A172 (cell line): ENCODE results near the gene BTBD19. TPM values are rescaled to one million over a fixed set of nuclear protein-coding genes. Genes with fewer than 3 reads are reported as not detected.
"Not testable (repeated sequence)": the region's sequence is repeated elsewhere in the genome, so short reads cannot be mapped to it uniquely, and the experiment has no call there.

ENCODE experiments used
- DNase-seq: peaks from one replicate; pipeline ENCODE4 v3.0.0-alpha.2; 2015; ENCODE audit warnings: low spot score
- total RNA-seq: library from RNA; depleted of rRNA; stranded (reverse); fragments of >200 nt; shearing (Covaris generic); gene quantifications from 2 replicates; pipeline ENCODE4 v1.2.3, GENCODE V29; 2014

Gene BTBD19
- total RNA-seq, 1 experiment from 2014 or later, result 4.8 TPM

DNA sequence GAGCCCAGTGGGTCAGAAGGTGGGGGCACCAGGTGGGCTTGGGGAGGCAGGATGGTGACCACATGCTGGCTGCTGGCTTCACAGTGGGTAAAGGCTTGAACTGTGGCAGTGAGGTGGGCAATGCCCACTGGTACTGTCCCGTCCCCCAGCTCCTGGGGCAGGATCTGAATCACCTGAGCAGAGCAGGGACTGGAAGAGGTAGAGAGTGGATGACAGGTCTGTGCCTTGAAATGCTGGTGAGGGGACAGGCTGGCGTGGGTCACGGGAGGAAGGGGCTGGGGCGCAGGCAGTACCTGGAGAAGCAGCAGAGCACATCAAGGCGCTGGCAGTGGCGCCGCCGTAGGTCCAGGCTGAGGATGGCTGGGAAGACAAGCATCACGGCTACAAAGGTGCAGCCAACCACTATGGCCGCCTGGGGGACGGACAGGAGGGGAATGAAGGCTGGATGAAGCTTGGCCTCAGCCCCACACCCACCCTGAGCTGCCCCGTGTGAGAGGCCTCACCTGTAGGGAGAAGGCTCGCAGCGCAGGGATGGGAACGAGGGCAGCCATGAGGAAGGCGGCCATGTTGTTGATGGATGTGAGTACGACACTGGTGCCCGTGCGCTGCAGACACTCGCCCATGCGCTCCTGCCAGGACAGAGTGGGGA, 19.8 kb downstream of the BTBD19 start:
- no peak for DNase-seq

DNA sequence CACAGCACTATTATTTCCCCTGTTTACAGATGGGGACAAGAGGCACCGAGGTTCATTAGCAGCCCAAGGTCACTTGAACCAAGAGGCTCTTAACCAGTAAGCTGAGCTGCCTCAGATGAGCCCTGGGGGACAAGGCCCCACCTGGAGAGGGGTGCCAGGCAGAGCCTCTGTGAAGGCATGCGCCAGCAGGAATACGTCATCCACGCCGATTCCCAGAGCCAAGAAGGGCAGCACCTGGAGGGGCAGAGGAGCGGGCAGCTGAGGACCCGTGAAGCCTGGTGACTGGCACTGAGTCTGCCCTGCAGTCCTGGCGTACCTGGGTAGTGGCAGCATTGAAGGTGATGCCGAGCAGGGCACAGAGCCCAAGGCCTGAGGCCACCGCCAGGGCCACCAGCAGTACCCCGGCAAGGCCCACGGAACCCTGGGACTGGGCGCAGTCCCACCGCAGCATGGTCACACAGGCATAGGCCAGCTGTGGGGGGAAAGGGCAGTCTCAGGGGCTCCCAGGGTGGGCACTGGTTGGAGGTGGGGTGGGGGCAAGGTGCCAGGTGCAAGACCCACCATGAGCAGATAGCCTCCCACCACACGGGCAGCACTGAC, 20.6 kb downstream of the BTBD19 start:
- DNase-seq, result no peak

GRCh38 chr1:44829506-44830384, 21.4 kb downstream of the BTBD19 start:
- no peak for DNase-seq

DNA sequence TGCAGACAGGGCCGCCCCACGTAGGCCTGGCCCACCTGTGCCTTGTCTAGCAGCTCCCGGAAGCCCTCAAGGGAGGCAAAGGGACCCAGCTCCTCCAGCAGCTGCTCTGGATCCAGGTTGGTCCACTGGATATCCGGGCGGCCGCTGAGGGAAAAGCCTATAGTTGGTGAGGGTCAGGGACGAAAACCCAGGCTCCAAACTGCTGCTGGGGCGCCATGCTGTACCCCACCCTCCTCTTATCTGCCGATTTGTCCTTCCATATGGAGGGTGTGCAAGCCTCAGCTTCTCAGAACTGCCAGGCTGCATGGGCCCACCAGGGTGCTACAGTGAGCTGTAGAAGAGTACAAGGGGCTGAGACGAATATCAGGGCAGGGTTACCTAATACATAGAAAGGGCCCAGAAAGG, 22.6 kb downstream of the BTBD19 start:
- no peak for DNase-seq

- no peak for DNase-seq
Observed at GRCh38 chr1:44831516-44831915, 23.2 kb downstream of the BTBD19 start.

GRCh38 chr1:44832056-44832705, 23.9 kb downstream of the BTBD19 start:
- DNase-seq, result no peak

- no peak for DNase-seq
Observed at GRCh38 chr1:44834328-44834727, 26.0 kb downstream of the BTBD19 start.

DNA sequence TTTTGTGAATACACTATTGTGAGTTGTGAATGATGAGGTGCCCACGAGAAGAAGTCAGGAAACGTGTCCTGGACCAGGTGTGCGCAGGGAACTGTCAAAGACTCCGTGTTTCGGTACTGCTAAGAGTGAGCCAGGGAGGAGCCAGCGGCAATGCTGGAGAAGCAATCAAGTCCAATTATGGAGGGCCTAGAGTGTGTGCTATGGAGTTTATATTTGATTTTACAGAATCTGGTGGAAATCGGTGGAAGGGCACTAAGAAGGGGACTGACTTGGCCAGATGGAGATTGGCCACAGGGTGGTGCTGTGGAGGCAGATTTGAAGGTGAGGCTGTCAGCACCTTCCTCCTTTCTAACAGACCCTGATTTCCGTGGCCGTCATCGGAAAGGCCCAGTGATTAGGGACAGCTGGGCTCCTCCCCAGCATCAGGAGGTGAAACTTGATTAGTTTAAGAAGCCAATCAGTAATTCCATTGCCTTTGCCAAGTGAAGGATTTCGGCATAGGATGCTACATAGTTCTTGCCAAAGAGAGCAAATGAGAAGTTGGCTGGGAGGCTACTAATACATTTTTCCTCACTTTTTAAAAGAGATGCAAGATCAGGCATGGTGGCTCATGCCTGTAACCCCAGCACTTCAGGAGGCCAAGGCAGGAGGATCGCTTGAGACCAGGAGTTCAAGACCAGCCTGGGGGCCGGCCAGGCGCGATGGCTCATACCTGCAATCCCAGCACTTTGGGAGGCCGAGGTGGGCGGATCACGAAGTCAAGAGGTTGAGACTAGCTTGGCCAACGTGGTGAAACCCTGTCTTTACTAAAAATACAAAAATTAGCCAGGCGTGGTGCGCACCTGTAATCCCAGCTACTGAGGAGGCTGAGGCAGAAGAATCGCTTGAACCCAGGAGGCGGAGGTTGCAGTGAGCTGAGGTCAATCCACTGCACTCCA, 27.7 kb downstream of the BTBD19 start:
- DNase-seq, result peak; percentile 76

GRCh38 chr1:44838294-44838693, 30.0 kb downstream of the BTBD19 start:
- DNase-seq, result not testable (repeated sequence)

GRCh38 chr1:44839576-44839975, 31.3 kb downstream of the BTBD19 start:
- no peak for DNase-seq

GRCh38 chr1:44842486-44842861, 34.2 kb downstream of the BTBD19 start:
- no peak for DNase-seq

DNA sequence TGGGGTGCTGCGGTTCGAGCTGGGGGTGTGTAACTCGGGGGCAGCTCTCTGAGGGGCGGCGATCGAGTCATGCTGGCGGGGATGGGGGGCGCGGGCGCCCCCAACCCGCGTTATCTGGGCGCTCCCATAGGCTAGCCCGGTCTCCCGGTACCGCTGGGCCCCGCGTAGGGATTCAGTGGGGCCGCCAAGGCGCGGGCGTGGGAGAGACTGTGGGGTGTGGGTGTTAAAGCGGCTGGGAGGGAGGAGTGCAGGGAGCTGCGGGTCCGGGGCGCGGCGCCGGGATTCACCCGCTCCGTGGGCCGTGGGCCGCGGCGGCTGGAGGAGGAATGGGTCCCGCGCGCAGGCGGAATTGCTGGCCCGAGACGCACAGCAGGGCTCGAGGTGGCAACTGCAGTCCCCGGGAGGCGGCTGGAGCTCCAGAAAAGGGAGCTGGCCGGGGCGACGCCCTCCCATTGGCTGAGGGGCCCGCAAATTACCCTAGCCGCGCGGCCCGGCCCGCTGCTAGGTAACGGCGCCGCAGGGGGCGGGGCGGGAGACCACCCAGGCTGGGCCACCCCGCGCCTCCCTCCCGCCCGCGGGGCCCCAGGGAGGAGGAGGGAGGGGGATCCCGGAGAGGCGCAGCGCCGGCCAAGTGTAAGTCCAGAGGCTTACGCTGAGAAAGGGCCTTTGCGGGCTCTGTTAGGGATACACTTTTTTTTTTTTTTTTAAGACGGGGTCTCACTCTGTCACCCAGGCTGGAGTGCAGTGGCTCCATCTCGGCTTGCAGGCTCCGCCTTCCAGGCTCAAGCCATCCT, 34.7 kb downstream of the BTBD19 start, which contains the start of gene PTCH2:
PTCH2 (minus strand) TSS at position 392 of the 794 bp plus-strand sequence; CDS start at position 71, 321 bp downstream.
- no peak for DNase-seq

GRCh38 chr1:44846985-44847384, 38.7 kb downstream of the BTBD19 start:
- no peak for DNase-seq

- DNase-seq, result no peak
Observed at GRCh38 chr1:44847845-44848244, 39.5 kb downstream of the BTBD19 start.

DNA sequence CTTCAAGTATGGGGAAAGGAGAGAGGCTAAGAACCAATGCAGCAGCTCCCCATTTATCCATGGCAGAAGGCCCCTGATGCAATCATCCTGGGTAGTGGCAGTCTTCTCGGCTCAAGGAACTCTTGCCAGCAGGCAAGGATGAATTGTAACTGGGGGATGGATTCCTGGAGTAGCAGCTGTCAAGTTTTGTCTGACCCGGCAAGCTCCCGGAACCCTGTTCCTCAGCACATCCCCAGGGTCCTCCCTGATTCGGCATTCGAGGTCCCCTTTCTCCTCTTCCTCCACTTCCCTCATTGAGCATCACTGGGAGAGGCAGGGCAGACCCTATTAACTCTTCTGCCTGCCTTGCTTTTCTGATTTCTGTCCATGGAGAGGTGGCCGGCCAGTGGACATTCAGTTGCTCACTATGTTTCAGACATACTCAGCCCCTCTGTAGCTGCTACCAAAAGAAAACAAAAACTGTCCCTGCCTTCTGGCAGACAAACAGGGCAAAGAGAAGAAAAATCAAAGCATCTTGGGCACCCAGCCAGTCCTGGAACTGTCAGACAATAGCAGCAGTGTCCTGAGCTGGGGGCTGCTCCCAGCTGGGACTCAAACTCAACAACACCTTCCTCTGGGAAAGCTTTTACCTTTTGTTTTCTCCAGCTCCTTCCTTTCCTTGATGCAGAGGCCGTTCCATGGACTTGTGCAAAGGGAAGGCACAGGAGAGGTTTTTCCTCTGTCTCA, 40.3 kb downstream of the BTBD19 start:
- DNase-seq, result no peak

GRCh38 chr1:44849575-44850132, 41.3 kb downstream of the BTBD19 start:
- no peak for DNase-seq

DNA sequence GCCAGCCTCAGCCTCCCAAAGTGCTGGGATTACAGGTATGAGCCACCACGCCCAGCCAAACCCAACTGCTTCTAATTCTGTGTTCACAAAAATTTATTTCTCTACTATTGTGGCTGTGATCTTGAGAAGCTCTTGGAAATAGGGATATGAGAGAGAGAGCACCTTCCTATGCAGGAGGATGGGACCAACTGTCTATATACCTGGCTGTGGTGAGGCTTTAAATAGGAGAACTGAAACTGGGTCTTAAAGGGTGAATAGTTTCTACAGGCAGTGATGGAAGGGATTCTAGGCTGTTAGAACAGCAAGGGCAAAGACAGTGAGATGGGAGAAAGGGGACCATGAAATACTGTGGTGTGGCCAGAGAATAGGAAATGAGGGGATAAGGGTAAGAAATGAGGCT, 43.0 kb downstream of the BTBD19 start:
- DNase-seq, result no peak

GRCh38 chr1:44853201-44853600, 44.9 kb downstream of the BTBD19 start:
- DNase-seq, result no peak

GRCh38 chr1:44854970-44855369, 46.6 kb downstream of the BTBD19 start:
- DNase-seq, result no peak
